ENCODE results near the gene IFNB1.

DNA sequence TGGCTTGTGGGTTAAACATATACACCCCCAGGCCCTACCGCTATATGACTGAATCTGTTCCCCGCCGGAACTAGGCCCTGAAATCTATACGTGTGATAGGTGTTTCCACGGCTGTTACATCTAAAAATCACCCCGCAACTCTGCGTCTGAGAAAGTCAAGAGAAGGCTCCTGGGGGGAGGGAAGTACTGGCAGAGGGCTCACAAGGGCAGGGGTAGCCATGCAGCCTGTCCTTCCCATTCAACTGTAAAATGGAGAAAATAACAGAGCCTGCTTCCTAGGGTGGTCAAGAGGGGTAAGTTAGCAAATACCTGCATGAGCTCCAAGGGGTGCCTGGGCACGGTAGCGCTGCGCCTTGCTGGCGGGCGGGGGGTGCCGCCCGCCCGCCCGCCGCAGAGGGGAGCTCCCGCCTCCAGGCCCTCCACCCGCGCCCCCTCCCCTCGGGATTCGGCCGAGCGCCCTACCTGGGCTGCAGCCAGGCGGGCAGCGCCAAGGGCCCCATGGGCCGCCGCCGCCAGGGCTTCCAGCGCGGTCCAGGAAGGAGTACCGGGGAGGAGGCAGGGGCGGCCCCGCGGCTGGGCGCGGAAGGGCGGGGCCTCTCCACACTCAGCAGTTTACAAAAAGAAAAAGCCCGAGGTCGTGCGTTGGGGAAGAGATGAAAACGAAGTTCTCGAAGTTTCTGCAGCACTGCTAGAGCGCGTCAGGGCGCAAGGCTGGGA, 46.5 kb downstream of the IFNB1 start, which contains the start of gene HACD4:
- TF ChIP-seq, protein P1, sequence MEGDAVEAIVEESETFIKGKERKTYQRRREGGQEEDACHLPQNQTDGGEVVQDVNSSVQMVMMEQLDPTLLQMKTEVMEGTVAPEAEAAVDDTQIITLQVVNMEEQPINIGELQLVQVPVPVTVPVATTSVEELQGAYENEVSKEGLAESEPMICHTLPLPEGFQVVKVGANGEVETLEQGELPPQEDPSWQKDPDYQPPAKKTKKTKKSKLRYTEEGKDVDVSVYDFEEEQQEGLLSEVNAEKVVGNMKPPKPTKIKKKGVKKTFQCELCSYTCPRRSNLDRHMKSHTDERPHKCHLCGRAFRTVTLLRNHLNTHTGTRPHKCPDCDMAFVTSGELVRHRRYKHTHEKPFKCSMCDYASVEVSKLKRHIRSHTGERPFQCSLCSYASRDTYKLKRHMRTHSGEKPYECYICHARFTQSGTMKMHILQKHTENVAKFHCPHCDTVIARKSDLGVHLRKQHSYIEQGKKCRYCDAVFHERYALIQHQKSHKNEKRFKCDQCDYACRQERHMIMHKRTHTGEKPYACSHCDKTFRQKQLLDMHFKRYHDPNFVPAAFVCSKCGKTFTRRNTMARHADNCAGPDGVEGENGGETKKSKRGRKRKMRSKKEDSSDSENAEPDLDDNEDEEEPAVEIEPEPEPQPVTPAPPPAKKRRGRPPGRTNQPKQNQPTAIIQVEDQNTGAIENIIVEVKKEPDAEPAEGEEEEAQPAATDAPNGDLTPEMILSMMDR (conservative IDR thresholded peaks at IDR 0.05 in 1 of 2, IDR thresholded peaks at IDR 0.05 in 1 of 2; ENCODE audit: low read depth in 1 of 2, low read length in 2 of 2): no peak
- no peak for TF ChIP-seq EZH2 (IDR thresholded peaks at IDR 0.05; ENCODE audit: low read length, missing control alignments)

Data from fibroblast of lung (primary cell).